ENCODE measurements around the gene RPS6KA1. TPM values are rescaled to one million over a fixed set of nuclear protein-coding genes. Genes with fewer than 3 reads are reported as not detected.

RPS6KA1 gene
- total and polyA plus RNA-seq, 2 of the 13 experiments (the other 11 are each of a cell fraction or from before 2014, with no cell fraction given), result 19.6 to 24.2 TPM

- no peak for TF ChIP-seq KDM5A (IDR thresholded peaks at IDR 0.05; ENCODE audit: borderline replicate concordance, low read length)
- TF ChIP-seq ZNF12 (CRISPR knock-in tag; IDR thresholded peaks at IDR 0.05), result no peak
- TF ChIP-seq ZC3H4 (CRISPR knock-in tag; IDR thresholded peaks at IDR 0.05; ENCODE audit: borderline replicate concordance), result no peak
- no peak for TF ChIP-seq ZNF101 (CRISPR knock-in tag; IDR thresholded peaks at IDR 0.05; ENCODE audit: borderline replicate concordance, low read depth)
- no peak for TF ChIP-seq ZNF597 (CRISPR knock-in tag; IDR thresholded peaks at IDR 0.05)
- no peak for TF ChIP-seq MTF1 (CRISPR knock-in tag; IDR thresholded peaks at IDR 0.05)
- no peak for TF ChIP-seq ZNF639 (CRISPR knock-in tag; conservative IDR thresholded peaks at IDR 0.05)
- TF ChIP-seq MEIS1 (CRISPR knock-in tag; IDR thresholded peaks at IDR 0.05; ENCODE audit: borderline replicate concordance), result no peak
- no peak for TF ChIP-seq IKZF5 (CRISPR knock-in tag; IDR thresholded peaks at IDR 0.05)
- TF ChIP-seq ZNF281 (CRISPR knock-in tag; IDR thresholded peaks at IDR 0.05; ENCODE audit: borderline replicate concordance), result no peak
- no peak for TF ChIP-seq FOXK2 (IDR thresholded peaks at IDR 0.05)
- no peak for TF ChIP-seq ZSCAN29 (CRISPR knock-in tag; conservative IDR thresholded peaks at IDR 0.05)
- no peak for TF ChIP-seq FOXC1 (CRISPR knock-in tag; IDR thresholded peaks at IDR 0.05; ENCODE audit: borderline replicate concordance)
- TF ChIP-seq TFAP4 (IDR thresholded peaks at IDR 0.05; ENCODE audit: borderline replicate concordance, low read depth), result peak; percentile 41; the same call in 1 of the 2 replicates
- no peak for TF ChIP-seq TIGD3 (CRISPR knock-in tag; IDR thresholded peaks at IDR 0.05; ENCODE audit: borderline replicate concordance)
- TF ChIP-seq RBAK (CRISPR knock-in tag; IDR thresholded peaks at IDR 0.05), result no peak
- no peak for TF ChIP-seq ZNF775 (CRISPR knock-in tag; IDR thresholded peaks at IDR 0.05; ENCODE audit: borderline replicate concordance)
- no peak for TF ChIP-seq ZNF510 (CRISPR knock-in tag; IDR thresholded peaks at IDR 0.05; ENCODE audit: low read depth)
- no peak for TF ChIP-seq ZNF547 (CRISPR knock-in tag; IDR thresholded peaks at IDR 0.05)
- TF ChIP-seq KAT7 (CRISPR knock-in tag; IDR thresholded peaks at IDR 0.05; ENCODE audit: borderline replicate concordance), result no peak
- no peak for TF ChIP-seq HOXA5 (CRISPR knock-in tag; IDR thresholded peaks at IDR 0.05)
- TF ChIP-seq CREM (IDR thresholded peaks at IDR 0.05), result no peak
- TF ChIP-seq CREM (CRISPR knock-in tag; IDR thresholded peaks at IDR 0.05), result no peak
- TF ChIP-seq ARNT2 (CRISPR knock-in tag; IDR thresholded peaks at IDR 0.05; ENCODE audit: low read depth), result no peak
These were observed 26.0 kb downstream of the RPS6KA1 start (continued) for GRCh38 chr1:26555550-26555981.
